ENCODE results near the gene PEMT.

- TF ChIP-seq POLR2AphosphoS5 (IDR thresholded peaks at IDR 0.05): no peak
- TF ChIP-seq POLR2A (IDR thresholded peaks at IDR 0.05; ENCODE audit: low read depth): no peak
- no peak for TF ChIP-seq CTCF (IDR thresholded peaks at IDR 0.05)
- TF ChIP-seq EP300 (IDR thresholded peaks at IDR 0.05): no peak
Measured at GRCh38 chr17:17605083-17605728, 13.7 kb upstream of the PEMT start.

All from esophagus muscularis mucosa (tissue), 4 donors.